ENCODE measurements around the gene TMEM54. TPM values are rescaled to one million over a fixed set of nuclear protein-coding genes. Genes with fewer than 3 reads are reported as not detected.

TMEM54 gene
- total RNA-seq, 1 donor from 2014 or later = 30.6 TPM

DNA sequence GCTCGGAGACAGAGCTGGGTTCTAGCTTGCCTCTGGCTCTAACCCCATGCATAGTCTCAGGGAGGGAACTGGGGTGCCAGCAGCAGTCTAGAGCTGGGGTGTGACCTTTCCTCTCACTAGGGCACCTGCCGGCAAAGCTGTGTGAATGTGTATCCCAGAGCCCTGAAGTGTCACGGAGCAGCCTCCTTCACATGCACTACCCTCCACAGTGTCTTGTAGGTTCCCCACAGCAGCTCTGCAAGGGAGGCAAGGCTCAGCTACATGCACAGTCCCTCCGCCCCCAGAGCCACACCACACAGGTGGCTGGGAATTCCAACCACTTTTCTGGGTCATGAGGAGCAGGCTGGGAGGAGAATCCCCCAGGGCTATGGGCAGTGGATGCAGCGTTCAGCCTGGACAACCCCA, 22.6 kb downstream of the TMEM54 start:
- DNase-seq = no peak

DNA sequence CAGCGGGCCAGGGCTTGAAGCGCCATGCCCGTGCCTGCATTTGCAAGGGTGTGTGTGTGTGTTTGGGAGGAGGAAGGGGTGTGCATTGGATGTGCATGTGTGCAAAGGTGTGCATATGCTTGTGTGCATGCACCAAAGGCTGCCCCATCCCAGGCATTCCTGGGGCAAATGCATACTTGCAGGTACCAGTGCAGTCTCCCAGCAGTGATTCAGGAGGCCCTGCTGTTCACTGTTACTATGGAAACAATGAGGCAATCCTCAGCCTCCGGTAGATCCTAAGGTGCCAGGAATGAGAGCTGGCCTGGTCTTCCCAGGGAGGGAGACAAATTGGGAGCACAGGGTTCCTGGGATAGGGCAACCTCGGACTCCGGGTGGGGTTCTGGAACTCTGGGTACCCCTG, 23.0 kb downstream of the TMEM54 start:
- DNase-seq = no peak

- no peak for DNase-seq
These were observed 23.7 kb downstream of the TMEM54 start for GRCh38 chr1:32877211-32878110.

DNA sequence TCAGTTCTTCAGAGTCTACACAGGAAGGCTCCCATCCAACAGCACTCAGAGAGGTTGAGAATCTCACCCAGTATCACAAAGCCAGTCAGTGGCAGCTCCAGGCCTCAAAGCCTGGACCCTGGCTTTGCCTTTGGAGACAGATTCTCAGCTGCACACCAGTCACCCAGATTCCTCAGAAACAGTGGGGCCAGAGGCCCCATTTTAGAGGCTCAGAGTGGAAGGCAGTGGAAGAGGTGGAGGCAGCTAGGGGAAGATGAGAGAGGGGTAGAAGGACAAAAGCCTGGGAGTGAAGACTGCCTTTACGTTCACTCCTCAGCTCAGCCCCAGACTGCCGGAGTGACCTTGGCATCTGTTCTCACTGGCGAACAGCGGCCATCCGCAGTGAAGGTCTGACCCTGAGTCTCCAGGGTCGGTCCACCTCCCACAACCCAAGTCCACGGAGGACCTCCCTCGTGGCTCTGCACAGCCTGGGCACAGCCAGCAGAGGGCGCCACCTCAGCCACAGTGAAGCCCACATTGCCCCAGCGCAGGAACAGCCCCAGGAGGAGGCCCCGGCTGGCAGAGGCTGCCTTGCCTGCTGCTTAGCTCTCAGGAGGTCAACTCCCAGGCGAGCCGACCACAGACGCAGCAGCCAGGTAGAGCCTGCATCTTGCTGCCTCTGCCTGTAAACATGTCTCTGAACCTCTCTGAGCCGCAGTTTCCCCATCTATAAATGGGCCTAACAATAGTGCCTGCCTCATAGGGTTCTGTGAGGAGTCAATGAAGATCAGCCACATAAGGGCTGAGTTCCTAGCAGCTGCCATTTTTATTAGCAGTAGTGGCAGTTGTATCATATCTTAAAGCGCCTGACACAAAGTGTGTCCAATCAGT, 24.6 kb downstream of the TMEM54 start:
- peak; percentile 81 for DNase-seq

DNA sequence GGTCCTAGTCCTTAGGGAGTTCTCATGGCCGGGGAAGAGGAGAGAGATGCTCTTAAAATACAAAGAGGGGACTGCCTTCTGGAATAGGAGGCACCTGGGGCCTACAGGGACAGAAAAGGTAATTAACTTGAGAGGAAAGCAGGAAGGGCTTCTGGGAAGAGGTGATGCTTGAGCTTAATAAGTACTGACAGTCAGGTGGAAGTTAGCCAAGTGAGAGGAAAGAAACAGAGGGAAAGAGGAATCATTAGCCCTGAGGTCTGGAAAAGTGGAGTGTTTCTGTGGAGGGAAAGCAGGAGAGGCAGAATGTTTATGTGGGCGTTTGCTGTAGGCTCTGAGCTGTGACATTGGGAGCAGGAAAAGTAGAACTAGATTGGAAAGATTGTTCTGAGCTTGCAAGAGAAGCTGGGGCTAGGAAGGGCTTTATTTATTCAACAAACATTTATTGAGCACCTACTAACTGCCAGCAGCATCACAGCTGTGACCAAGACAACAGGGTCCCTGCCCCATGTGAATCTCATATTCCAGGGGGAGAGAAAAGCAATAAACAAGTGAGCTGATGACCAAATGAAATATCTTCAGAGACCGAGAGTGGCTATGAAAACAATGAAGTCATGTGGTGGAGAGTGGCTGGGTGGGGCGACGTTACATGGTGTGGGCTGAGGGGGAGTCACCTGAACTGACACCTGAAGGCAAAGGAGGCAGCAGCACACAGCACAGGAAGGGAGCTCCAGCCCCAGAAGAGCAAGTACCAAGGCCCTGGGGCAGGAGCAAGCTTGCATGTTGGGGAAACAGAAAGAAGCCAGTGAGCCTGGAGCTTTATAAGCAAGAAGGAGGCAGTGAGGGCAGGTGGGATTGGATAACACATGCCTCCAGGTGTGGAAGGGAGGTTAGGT, 26.1 kb downstream of the TMEM54 start:
- no peak for DNase-seq

DNA sequence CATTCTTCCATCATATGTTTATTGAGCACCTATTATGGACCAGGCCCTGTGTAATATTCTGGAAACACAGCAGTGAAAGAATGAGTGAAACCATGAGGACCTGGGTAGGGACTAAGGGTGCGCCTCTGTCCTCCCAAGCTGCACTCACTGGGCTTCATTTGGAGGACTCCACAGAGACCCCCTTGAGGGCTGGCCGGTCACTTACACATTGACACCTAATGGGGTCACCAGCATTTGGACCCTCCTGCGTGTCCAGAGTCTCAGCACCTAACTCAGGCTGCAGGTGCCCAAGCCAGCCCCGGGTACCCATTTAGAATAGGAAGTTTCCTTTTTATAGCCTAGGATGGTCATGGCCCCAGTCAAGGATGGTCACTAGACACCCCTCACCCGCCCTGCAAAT, 27.7 kb downstream of the TMEM54 start:
- DNase-seq = no peak

DNA sequence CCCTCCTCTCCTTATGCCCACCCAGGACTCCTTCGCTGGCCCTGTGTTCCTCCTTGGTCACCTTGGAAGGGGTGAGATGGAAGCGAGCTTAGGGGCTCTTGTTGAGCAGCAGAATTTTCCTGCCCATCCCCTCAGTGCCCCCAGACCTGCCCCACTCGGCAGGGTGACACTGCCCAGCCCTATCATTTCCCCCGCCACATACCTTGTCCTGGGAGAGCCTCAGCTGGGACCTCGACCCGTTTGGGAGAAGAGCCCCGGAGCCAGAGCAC, 29.1 kb downstream of the TMEM54 start:
- no peak for DNase-seq

GRCh38 chr1:32871364-32872191, 29.6 kb downstream of the TMEM54 start:
- no peak for DNase-seq

DNA sequence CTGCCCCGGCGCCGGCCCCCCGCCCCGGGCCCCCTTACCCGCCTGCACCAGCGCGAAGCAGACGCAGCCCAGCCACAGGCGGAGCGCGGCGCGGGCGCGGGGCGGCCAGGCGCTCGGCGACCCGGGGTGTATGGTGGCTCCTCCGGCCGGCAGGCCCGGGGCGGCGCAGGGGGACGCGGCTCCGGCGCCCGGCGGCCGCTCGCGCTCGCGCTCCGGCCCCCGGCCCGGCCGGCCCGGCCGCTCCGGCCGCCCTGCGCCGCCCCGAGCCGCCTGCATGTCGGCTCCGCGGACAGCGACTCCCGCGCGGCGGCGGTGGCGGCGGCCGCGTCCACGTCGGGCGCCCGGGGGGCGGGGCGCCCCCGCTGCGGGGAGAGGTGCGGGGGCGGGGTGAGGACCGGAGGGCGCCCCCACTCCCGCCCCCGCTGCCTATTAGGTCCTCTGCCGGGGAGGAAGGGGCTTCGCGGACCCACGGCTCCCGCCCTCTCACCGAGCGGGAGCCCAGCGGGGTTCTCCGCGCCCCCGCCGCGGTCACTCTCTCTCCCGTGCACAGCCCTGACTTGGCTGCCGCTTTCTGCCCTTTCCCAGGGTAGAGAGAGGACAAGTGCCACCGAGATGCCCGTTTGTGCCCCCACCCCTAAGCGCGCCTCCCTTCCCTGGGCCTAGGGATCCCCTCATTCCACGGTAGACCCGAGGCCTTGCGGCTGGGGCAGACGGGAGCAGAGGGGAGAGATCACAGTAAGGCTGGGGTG, 30.4 kb downstream of the TMEM54 start, which contains the start of gene FNDC5:
Gene FNDC5, minus strand, starts transcription at position 298 of the 749 bp plus-strand sequence.
- peak; percentile 50 for DNase-seq

DNA sequence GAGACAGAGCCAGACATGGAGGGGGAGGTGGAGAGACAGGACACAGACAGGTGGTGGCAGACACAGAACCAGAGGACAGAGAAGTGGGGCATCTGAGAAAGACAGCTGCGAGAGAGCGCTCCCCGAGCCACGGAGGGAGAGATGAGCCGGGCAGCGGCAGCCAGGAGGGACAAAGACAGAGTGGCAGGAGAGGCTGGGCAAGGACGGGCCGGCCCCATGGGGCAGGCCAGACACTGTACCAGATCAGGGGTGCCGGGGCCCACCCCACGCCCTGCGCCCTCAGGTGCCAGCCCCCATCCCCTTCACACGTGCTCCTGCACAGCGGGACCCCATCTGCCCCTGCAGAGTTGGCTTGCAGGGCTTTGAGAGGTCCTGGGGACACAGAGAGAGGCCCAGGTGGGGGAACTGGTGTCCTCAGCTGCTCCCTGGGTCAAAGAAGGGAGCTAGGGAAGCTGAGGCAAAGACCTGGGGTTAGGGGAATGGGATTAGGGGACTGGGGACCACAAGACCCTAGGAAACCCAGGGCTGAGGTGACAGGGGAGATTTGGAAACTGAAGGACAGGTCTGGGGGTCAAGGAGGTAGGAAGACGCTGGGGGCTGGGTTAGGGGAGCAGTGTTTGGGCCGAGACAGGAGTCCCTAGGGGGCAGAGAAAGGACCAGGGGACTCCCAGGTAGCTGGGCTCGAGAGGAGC, 31.1 kb downstream of the TMEM54 start:
- DNase-seq = no peak

DNA sequence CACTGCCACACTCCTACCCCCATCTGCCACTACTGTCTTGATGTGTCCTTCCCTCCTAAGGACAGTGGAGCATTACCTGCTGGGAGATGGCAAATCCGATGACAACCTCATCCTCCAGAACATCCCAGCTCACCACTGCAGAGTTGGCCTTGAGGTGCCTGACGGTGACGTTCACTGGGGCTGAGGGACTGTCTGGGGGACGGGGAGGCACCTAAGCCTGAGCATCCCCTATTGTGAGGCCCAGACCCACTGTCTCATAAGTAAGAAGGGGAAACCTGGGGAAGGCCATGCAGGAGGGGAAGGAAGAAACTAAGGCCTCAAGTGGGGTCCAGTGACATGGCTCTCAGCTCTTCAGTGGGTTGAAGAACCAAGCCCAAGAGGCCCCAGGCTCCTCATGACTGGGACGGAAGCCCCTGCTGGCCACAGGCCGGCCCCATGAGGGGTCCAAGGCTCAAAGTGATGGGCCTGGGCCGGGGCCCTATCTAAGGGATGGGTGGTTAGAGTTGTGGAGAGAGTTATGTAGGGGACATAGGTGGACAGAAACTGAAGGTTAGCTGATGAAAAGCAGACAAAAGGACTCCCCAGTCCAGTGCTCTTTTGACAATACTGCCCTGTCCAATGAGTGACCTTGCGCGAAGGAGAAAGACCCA, 32.3 kb downstream of the TMEM54 start:
- no peak for DNase-seq

DNA sequence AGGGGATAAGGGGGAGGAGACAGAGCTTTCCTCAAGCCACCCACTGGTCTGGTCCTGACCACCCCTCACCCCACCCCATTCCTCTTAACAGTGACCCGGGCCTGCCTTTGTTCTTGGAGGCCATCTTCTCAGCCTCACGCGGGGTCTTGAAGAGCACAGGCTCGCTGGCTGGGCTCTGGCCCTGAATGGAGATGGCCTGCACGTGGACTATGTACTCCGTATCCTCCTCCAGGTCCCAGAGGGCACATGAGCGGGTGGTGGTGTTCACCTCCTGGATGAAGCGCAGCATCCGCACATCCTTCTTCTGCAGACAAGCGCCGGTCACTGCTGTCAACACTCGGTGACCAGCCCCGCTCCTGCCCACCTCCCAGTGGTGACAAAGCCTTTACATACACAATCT, 33.1 kb downstream of the TMEM54 start:
- no peak for DNase-seq

- DNase-seq = no peak
These were observed 33.5 kb downstream of the TMEM54 start for GRCh38 chr1:32867671-32868070.

DNA sequence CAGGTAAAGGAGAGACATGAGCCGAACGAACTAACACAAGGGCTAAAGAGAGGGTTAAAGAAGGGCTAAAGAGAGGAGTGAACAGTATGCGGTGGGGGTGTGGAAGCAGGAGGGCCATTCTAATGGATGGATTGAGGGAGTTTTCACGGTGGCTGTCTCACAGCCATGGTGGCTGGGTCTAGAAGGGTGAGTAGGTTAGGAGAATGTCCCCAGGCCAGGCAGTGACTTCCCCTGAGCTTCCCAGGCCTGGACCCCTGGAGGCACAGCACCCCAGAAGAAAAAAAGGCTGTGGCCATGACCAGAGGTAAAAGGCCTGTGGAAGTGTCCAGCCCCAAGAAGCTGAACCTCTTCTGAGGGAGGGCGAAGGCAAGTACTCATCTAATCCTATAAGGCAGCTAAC, 34.0 kb downstream of the TMEM54 start:
- no peak for DNase-seq

DNA sequence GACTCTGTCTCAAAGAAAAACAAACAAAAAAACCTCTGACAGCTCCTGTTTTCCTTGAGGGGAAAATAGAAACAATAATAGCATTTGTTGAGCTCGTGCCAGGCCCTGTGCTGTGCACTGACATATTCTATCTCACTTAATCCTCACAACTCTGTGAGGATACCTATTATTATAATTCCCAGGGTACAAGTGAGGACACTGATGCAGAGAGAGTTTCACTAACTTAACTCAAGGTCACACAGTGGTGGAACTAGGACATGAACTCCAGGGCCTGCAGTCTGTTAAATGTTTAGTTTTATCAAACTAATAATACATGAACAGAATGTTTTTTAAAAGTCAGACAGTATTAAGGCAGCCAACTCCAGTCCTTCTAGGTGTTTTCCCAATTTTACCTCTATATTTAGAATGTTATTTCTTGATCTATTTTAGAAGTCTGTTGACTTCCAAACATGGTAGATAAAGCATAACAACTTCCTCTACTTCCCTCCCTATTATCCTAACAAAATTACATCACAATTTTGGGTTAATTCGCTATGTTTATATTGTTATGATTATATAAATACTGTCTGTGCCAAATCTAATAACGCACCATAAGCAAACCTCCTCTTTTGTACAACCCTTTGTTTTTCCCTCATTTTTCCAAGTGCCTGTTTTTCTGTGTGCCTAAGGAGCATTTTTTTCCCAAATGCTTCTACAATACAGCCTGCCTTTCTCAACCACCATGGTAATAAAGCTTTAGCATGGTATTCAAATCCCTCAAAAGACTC, 35.4 kb downstream of the TMEM54 start:
- DNase-seq = no peak

GRCh38 chr1:32864375-32865019, 36.7 kb downstream of the TMEM54 start:
- DNase-seq = no peak

DNA sequence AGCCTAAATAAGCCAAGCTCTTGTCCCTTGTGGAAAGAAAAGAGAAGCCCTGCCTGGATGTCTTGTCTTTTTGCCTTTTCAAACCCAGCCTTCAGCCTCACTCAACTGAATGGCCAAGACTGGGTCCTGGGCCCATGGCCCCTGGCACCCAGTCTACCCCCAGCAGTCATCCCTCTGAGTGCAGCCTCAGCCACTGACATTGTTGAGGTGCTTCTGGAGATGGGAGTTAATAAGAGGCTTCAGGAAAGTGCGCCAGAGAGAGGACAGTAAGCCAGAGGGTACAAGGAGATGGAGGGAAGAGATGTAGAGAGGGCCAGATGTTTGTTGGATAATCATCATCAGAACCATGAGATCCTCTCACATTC, 37.3 kb downstream of the TMEM54 start:
- no peak for DNase-seq

DNA sequence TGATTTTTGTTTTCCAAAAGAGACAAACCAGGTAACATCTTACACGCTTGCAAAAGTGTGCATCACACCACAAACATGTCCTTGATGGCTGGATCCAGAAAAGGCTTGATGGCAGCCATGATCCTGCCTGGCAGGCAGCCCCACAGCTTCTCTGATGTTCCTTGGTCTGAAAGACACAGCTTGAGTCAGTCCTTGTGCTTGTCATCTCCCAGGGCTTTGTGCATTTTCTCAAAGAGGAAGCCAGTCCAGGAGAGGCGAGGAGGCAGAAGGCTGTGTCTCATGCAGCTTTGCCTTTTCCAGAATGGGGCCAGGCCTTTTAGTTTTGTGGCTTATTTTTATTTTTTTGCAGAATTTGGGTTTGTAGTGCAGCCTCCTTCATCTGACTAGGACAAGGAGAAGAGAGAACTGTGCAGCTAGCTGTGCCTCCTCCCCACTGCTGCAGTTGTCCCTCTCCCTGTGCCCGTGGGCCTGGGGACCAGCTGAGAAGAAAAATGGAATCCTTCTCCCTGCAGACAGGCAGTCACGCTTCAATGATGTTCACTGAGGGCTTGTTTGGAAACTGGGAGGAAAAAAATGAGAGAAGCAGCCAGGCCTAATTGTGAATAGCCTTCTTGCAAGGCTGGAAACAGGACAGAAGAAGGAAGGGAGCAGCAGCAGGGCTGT, 37.8 kb downstream of the TMEM54 start:
- no peak for DNase-seq

Measured in dermis blood vessel endothelial cell (primary cell).